Measurements from ENCODE around the gene PPT2.

DNA sequence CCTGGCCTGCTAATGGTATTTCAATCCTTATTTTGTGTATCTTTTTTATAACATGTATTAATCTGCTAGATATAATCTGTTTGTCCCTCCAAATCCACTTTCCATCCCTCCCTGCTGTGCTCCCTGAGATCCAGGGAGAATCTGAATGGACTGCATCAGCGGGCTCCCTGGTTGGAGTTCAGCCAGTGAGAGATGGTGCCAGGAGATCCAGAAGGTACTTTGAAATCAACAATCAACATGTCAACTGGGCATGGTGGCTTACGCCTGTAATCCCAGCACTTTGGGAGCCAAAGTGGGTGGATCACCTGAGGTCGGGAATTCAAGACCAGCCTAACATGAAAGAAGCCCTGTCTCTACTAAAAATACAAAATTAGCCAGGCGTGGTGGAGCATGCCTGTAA lies 30.3 kb upstream of the PPT2 start:
- TF ChIP-seq, protein P1, sequence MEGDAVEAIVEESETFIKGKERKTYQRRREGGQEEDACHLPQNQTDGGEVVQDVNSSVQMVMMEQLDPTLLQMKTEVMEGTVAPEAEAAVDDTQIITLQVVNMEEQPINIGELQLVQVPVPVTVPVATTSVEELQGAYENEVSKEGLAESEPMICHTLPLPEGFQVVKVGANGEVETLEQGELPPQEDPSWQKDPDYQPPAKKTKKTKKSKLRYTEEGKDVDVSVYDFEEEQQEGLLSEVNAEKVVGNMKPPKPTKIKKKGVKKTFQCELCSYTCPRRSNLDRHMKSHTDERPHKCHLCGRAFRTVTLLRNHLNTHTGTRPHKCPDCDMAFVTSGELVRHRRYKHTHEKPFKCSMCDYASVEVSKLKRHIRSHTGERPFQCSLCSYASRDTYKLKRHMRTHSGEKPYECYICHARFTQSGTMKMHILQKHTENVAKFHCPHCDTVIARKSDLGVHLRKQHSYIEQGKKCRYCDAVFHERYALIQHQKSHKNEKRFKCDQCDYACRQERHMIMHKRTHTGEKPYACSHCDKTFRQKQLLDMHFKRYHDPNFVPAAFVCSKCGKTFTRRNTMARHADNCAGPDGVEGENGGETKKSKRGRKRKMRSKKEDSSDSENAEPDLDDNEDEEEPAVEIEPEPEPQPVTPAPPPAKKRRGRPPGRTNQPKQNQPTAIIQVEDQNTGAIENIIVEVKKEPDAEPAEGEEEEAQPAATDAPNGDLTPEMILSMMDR (IDR thresholded peaks at IDR 0.05): no peak
- TF ChIP-seq POLR2A (IDR thresholded peaks at IDR 0.05) (no peak), POLR2AphosphoS5 (IDR thresholded peaks at IDR 0.05) (no peak), EP300 (IDR thresholded peaks at IDR 0.05) (no peak)
